Activated T-cell treated with anti-CD3 and anti-CD28 coated beads, Interleukin-2, amount 50 U/mL, for 4 hours (primary cell): ENCODE measurements around the gene TMEM217. TPM values are rescaled to one million over a fixed set of nuclear protein-coding genes. Genes with fewer than 3 reads are reported as not detected.

Source experiments
- ATAC-seq, 2 donors: fragments of 200-7000 bp; cut with Tn5 transposase; one replicate each; pipeline ENCODE4 v1.10.0; 2021
- DNase-seq: peaks from one replicate; pipeline ENCODE4 v3.0.0-alpha.2; 2020
- H3K27me3 Mint-ChIP-seq: one replicate; pipeline ENCODE4 v1.8.0; 2021; ENCODE audit warnings: low read depth, mixed read lengths
- H3K36me3 Mint-ChIP-seq: one replicate; pipeline ENCODE4 v1.8.0; 2022; ENCODE audit warnings: mixed read lengths; ENCODE audit not compliant: insufficient read depth
- H3K4me1 Mint-ChIP-seq: one replicate; pipeline ENCODE4 v1.8.0; 2021; ENCODE audit warnings: low read depth, mixed read lengths
- H3K4me3 Mint-ChIP-seq: one replicate; pipeline ENCODE4 v1.8.0; 2021; ENCODE audit warnings: mild to moderate bottlenecking, moderate library complexity, mixed read lengths
- H3K9me3 Mint-ChIP-seq: one replicate; pipeline ENCODE4 v1.8.0; 2021; ENCODE audit warnings: mixed read lengths
- total RNA-seq, 3 donors: library from RNA; stranded (reverse); gene quantifications; one replicate each; pipeline ENCODE4 v1.2.1, GENCODE V29; 2021

TMEM217 gene
- total RNA-seq, 3 donors from 2014 or later = 2.3 to 4.2 (median 2.8) TPM

GRCh38 chr6:37170273-37171200 is 87.4 kb downstream of the TMEM217 start:
- Mint-ChIP-seq H3K27me3 (no peaks in the 10 kb centered on the region), H3K4me1 (peaks cover 57% of the 10 kb centered on the region), H3K36me3 (peaks cover 36% of the 10 kb centered on the region), H3K4me3 (peak overlapping the region; percentile 90), H3K9me3 (no peaks in the 10 kb centered on the region)
- peak; percentile 0 to 4 for ATAC-seq
- peak; percentile 46 for DNase-seq

- no peaks in the 10 kb centered on the region for H3K27me3 Mint-ChIP-seq
- peaks cover 28% of the 10 kb centered on the region for H3K36me3 Mint-ChIP-seq
- peaks cover 48% of the 10 kb centered on the region for H3K4me1 Mint-ChIP-seq
- peak within 1 kb of the TSS; percentile 93 for H3K4me3 Mint-ChIP-seq
- no peaks in the 10 kb centered on the region for H3K9me3 Mint-ChIP-seq
- ATAC-seq (peak; percentile 77 to 81), DNase-seq (peak; percentile 99)
Measured at GRCh38 chr6:37169496-37170272, 88.3 kb downstream of the TMEM217 start, which contains the start of gene PIM1. Gene PIM1, plus strand, starts transcription at chr6:37170152. Its CDS starts 424 bp downstream, at chr6:37170576.

- ATAC-seq = no peak
- H3K9me3 Mint-ChIP-seq = no peaks in the 10 kb centered on the region
- H3K4me3 Mint-ChIP-seq = peak overlapping the region; percentile 93
- peaks cover 41% of the 10 kb centered on the region for H3K4me1 Mint-ChIP-seq
- H3K27me3 Mint-ChIP-seq = no peaks in the 10 kb centered on the region
- DNase-seq = peak; percentile 37
- peaks cover 21% of the 10 kb centered on the region for H3K36me3 Mint-ChIP-seq
Measured at GRCh38 chr6:37168811-37169495, 89.0 kb downstream of the TMEM217 start.

GRCh38 chr6:37168163-37168758 is 89.7 kb downstream of the TMEM217 start:
- Mint-ChIP-seq H3K36me3 (peaks cover 15% of the 10 kb centered on the region), H3K4me3 (peak overlapping the region; percentile 93), H3K27me3 (no peaks in the 10 kb centered on the region), H3K9me3 (no peaks in the 10 kb centered on the region), H3K4me1 (peaks cover 34% of the 10 kb centered on the region)
- DNase-seq (no peak), ATAC-seq (no peak)

GRCh38 chr6:37162740-37163139 is 95.2 kb downstream of the TMEM217 start:
- DNase-seq (no peak), ATAC-seq (no peak)
- Mint-ChIP-seq H3K27me3 (no peaks in the 10 kb centered on the region), H3K4me1 (peaks cover 2% of the 10 kb centered on the region), H3K36me3 (no peaks in the 10 kb centered on the region), H3K4me3 (no peak overlapping the region), H3K9me3 (no peaks in the 10 kb centered on the region)

Other genes with a start within 250 kb of the TMEM217 start
- 10 to 100 TPM; 59.6 to 72.8 (median 60.1) TPM for gene PIM1, start 88.0 kb downstream of the TMEM217 start, total RNA-seq
- gene TBC1D22B, start 372 bp downstream of the TMEM217 start, total RNA-seq = 10 to 100 TPM; 13.0 to 13.5 (median 13.2) TPM
- gene RNF8, start 95.8 kb upstream of the TMEM217 start, total RNA-seq = 10 to 100 TPM; 21.8 to 25.8 (median 23.8) TPM
- gene CMTR1, start 175.1 kb upstream of the TMEM217 start, total RNA-seq = 10 to 100 TPM; 38.1 to 44.6 (median 41.0) TPM
- gene CCDC167, start 241.7 kb upstream of the TMEM217 start, total RNA-seq = 10 to 100 TPM; 49.3 to 52.2 (median 52.2) TPM